ENCODE measurements around the gene BLVRB. TPM values are rescaled to one million over a fixed set of nuclear protein-coding genes. Genes with fewer than 3 reads are reported as not detected.

The BLVRB gene
- total RNA-seq, 1 experiment from 2014 or later = 35.1 TPM

DNA sequence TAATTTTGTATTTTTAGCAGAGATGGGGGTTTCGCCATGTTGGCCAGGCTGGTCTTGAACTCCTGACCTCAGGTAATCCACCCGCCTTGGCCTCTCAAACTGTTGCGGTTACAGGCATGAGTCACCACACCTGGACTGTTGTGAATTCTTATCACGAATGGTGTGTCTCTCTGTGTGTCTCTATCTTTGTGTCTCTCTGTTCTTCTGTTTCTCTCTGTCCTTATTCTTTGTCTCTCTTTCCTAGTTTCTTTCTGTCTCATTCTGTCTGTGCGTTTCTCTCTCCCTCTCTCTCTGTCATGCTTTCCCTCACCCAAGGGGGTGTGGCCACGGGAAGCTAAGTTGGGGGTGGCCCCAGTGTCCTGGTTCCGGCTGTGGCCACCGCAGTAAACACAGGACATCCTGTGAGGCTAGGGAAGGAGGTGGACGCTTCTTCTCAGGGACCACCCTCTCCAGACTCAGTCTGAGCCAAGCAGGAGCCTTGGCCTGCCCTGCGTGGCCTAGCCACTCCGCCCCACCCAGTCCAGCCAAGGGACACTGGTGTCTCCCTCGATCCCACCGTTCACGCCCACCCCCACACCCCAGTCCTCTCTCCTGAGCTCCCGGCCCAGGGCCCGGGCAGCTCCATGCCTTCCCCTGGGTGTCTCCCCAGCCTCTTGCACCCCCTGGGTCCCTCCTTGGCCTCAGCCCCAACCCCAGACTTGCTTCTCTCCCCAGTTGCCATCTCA, 48.5 kb downstream of the BLVRB start:
- Mint-ChIP-seq H3K27me3 (ENCODE audit: low read depth) (no peaks in the 10 kb centered on the region; the same call in 1 of the 2 replicates), H3K36me3 (no peaks in the 10 kb centered on the region), H3K4me3 (no peak overlapping the region), H3K4me1 (peaks cover 29% of the 10 kb centered on the region), H3K9me3 (no peaks in the 10 kb centered on the region), H3K27ac (peak overlapping the region; percentile 41)
- ChIA-PET POLR2A (interaction anchor here (0.6 kb wide), 1 partner anchor 27 kb away, joined by 3 read pairs; no protein-coding TSS in a partner anchor), CTCF (interaction anchor here (0.6 to 1.2 kb wide), 4 partner anchors 9 to 343 kb away, joined by 3 to 5 read pairs (median 3); partner anchors contain the start of gene SERTAD1)
- DNase-seq (ENCODE audit: low spot score) (no peak), ATAC-seq (no peak)
- 0 out of 2 replicates have a peak, but pooled peaks have one; percentile 19 for TF ChIP-seq SP1 (CRISPR knock-in tag; conservative IDR thresholded peaks at IDR 0.05)
- TF ChIP-seq, protein P1, sequence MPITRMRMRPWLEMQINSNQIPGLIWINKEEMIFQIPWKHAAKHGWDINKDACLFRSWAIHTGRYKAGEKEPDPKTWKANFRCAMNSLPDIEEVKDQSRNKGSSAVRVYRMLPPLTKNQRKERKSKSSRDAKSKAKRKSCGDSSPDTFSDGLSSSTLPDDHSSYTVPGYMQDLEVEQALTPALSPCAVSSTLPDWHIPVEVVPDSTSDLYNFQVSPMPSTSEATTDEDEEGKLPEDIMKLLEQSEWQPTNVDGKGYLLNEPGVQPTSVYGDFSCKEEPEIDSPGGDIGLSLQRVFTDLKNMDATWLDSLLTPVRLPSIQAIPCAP (CRISPR knock-in tag; IDR thresholded peaks at IDR 0.05) = no peak

DNA sequence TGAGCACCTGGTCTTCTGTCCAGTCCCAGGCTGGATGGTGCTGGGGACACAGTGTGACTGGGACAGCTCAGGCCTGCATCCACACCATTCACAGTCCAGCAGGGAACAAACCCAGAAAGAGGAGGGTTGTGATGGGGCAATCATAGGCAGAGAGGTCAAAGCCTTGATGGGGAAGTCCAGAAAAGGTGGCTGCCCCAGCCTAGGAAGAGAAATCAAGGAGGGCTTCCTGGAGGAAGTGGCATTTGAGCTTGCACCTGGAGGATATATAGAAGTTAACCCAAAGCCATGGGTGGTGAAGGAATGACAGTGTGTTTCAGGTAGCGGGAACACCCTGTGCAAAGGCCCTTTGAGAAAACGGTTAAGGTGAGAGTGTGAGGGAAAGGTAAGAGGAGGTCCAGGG, 49.8 kb downstream of the BLVRB start:
- TF ChIP-seq, protein P2, sequence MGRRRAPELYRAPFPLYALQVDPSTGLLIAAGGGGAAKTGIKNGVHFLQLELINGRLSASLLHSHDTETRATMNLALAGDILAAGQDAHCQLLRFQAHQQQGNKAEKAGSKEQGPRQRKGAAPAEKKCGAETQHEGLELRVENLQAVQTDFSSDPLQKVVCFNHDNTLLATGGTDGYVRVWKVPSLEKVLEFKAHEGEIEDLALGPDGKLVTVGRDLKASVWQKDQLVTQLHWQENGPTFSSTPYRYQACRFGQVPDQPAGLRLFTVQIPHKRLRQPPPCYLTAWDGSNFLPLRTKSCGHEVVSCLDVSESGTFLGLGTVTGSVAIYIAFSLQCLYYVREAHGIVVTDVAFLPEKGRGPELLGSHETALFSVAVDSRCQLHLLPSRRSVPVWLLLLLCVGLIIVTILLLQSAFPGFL (CRISPR knock-in tag; IDR thresholded peaks at IDR 0.05; ENCODE audit: borderline replicate concordance) = no peak
- TF ChIP-seq, protein P3, sequence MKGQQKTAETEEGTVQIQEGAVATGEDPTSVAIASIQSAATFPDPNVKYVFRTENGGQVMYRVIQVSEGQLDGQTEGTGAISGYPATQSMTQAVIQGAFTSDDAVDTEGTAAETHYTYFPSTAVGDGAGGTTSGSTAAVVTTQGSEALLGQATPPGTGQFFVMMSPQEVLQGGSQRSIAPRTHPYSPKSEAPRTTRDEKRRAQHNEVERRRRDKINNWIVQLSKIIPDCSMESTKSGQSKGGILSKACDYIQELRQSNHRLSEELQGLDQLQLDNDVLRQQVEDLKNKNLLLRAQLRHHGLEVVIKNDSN (CRISPR knock-in tag; IDR thresholded peaks at IDR 0.05) = no peak
- TF ChIP-seq, protein P4, sequence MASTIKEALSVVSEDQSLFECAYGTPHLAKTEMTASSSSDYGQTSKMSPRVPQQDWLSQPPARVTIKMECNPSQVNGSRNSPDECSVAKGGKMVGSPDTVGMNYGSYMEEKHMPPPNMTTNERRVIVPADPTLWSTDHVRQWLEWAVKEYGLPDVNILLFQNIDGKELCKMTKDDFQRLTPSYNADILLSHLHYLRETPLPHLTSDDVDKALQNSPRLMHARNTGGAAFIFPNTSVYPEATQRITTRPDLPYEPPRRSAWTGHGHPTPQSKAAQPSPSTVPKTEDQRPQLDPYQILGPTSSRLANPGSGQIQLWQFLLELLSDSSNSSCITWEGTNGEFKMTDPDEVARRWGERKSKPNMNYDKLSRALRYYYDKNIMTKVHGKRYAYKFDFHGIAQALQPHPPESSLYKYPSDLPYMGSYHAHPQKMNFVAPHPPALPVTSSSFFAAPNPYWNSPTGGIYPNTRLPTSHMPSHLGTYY (CRISPR knock-in tag; IDR thresholded peaks at IDR 0.05) = no peak
- TF ChIP-seq NR3C1 (CRISPR knock-in tag; conservative IDR thresholded peaks at IDR 0.05; ENCODE audit: low read depth) (no peak), FOXJ3 (CRISPR knock-in tag; IDR thresholded peaks at IDR 0.05; ENCODE audit: borderline replicate concordance) (no peak), NR1H2 (CRISPR knock-in tag; IDR thresholded peaks at IDR 0.05) (no peak), MXD4 (CRISPR knock-in tag; IDR thresholded peaks at IDR 0.05; ENCODE audit: borderline replicate concordance) (no peak), ZNF423 (CRISPR knock-in tag; IDR thresholded peaks at IDR 0.05) (no peak), HMGA2 (CRISPR knock-in tag; IDR thresholded peaks at IDR 0.05) (no peak), ZBTB21 (CRISPR knock-in tag; IDR thresholded peaks at IDR 0.05; ENCODE audit: borderline replicate concordance) (no peak), IRF2 (CRISPR knock-in tag; IDR thresholded peaks at IDR 0.05; ENCODE audit: borderline replicate concordance, low read depth) (no peak), KAT7 (CRISPR knock-in tag; IDR thresholded peaks at IDR 0.05; ENCODE audit: borderline replicate concordance) (no peak), JAZF1 (CRISPR knock-in tag; IDR thresholded peaks at IDR 0.05) (no peak)
- TF ChIP-seq, protein P5, sequence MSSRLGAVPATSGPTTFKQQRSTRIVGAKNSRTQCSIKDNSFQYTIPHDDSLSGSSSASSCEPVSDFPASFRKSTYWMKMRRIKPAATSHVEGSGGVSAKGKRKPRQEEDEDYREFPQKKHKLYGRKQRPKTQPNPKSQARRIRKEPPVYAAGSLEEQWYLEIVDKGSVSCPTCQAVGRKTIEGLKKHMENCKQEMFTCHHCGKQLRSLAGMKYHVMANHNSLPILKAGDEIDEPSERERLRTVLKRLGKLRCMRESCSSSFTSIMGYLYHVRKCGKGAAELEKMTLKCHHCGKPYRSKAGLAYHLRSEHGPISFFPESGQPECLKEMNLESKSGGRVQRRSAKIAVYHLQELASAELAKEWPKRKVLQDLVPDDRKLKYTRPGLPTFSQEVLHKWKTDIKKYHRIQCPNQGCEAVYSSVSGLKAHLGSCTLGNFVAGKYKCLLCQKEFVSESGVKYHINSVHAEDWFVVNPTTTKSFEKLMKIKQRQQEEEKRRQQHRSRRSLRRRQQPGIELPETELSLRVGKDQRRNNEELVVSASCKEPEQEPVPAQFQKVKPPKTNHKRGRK (CRISPR knock-in tag; IDR thresholded peaks at IDR 0.05; ENCODE audit: borderline replicate concordance) = no peak
- TF ChIP-seq, protein P6, sequence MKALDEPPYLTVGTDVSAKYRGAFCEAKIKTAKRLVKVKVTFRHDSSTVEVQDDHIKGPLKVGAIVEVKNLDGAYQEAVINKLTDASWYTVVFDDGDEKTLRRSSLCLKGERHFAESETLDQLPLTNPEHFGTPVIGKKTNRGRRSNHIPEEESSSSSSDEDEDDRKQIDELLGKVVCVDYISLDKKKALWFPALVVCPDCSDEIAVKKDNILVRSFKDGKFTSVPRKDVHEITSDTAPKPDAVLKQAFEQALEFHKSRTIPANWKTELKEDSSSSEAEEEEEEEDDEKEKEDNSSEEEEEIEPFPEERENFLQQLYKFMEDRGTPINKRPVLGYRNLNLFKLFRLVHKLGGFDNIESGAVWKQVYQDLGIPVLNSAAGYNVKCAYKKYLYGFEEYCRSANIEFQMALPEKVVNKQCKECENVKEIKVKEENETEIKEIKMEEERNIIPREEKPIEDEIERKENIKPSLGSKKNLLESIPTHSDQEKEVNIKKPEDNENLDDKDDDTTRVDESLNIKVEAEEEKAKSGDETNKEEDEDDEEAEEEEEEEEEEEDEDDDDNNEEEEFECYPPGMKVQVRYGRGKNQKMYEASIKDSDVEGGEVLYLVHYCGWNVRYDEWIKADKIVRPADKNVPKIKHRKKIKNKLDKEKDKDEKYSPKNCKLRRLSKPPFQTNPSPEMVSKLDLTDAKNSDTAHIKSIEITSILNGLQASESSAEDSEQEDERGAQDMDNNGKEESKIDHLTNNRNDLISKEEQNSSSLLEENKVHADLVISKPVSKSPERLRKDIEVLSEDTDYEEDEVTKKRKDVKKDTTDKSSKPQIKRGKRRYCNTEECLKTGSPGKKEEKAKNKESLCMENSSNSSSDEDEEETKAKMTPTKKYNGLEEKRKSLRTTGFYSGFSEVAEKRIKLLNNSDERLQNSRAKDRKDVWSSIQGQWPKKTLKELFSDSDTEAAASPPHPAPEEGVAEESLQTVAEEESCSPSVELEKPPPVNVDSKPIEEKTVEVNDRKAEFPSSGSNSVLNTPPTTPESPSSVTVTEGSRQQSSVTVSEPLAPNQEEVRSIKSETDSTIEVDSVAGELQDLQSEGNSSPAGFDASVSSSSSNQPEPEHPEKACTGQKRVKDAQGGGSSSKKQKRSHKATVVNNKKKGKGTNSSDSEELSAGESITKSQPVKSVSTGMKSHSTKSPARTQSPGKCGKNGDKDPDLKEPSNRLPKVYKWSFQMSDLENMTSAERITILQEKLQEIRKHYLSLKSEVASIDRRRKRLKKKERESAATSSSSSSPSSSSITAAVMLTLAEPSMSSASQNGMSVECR (CRISPR knock-in tag; IDR thresholded peaks at IDR 0.05; ENCODE audit: borderline replicate concordance) = no peak
- TF ChIP-seq, protein P7, sequence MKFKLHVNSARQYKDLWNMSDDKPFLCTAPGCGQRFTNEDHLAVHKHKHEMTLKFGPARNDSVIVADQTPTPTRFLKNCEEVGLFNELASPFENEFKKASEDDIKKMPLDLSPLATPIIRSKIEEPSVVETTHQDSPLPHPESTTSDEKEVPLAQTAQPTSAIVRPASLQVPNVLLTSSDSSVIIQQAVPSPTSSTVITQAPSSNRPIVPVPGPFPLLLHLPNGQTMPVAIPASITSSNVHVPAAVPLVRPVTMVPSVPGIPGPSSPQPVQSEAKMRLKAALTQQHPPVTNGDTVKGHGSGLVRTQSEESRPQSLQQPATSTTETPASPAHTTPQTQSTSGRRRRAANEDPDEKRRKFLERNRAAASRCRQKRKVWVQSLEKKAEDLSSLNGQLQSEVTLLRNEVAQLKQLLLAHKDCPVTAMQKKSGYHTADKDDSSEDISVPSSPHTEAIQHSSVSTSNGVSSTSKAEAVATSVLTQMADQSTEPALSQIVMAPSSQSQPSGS (CRISPR knock-in tag; IDR thresholded peaks at IDR 0.05; ENCODE audit: borderline replicate concordance, low read depth) = no peak
- TF ChIP-seq, protein P8, sequence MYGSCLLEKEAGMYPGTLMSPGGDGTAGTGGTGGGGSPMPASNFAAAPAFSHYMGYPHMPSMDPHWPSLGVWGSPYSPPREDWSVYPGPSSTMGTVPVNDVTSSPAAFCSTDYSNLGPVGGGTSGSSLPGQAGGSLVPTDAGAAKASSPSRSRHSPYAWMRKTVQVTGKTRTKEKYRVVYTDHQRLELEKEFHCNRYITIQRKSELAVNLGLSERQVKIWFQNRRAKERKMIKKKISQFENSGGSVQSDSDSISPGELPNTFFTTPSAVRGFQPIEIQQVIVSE (CRISPR knock-in tag; IDR thresholded peaks at IDR 0.05; ENCODE audit: borderline replicate concordance) = no peak
- Mint-ChIP-seq H3K4me1 (peaks cover 34% of the 10 kb centered on the region), H3K36me3 (no peaks in the 10 kb centered on the region), H3K9me3 (no peaks in the 10 kb centered on the region), H3K27ac (peak overlapping the region; percentile 39), H3K4me3 (no peak overlapping the region), H3K27me3 (ENCODE audit: low read depth) (no peaks in the 10 kb centered on the region; the same call in 1 of the 2 replicates)
- ATAC-seq = no peak
- no peak for DNase-seq (ENCODE audit: low spot score)
- ChIA-PET CTCF (interaction anchor here (1.8 kb wide), 1 partner anchor 18 kb away, joined by 4 read pairs; no protein-coding TSS in a partner anchor), POLR2A (interaction anchor here (1.7 kb wide), 1 partner anchor 27 kb away, joined by 6 read pairs; no protein-coding TSS in a partner anchor)
